Astrocyte (in vitro differentiated cells and primary cell): Measurements from ENCODE around the gene WDR6.

ENCODE experiments used
- EZH2 ChIP-seq: IDR thresholded peaks from 2 replicates; pipeline ENCODE4 v1.6.1; 2012; ENCODE audit warnings: mild to moderate bottlenecking, low read length, inconsistent platforms; ENCODE audit not compliant: insufficient read depth
- TF ChIP-seq, protein P1 (sequence below): IDR thresholded peaks from 2 replicates; pipeline ENCODE4 v1.5.1; 2011; ENCODE audit warnings: low read depth, mild to moderate bottlenecking, inconsistent platforms, low read length, moderate library complexity; ENCODE audit not compliant: insufficient read depth

DNA sequence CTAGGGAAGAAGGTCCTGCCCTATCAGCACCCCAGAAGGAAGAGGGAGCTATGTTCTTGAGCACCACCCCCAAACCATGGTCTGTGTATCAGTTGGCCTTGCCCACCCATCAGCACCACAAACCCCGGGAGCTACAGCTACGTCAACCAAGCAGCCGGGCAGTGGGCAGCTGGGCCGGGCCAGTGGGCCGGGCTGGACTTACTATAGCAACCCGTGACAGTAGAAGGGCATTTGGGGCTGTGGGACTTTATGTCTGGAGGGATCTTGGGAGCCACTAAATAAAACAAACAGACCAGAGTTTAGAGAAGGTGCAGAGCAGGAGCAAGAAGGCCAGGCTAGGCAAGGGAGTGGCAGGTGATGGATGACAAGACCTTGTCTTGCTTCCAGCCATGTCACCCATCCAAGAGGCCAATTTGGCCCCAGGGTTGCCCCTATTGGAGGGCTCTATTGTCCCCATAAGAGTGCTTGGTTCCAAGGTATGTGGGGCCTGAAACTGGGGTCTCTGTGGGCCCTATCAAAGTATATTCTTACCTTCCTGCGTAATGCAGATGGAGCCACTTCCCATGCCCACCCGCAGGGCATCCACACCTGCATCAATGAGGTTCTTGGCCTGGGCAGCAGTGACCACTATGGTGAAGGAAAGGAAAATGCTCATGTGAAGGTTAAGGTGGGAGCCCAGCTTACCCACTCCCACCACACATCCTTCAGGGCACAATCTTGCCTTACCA, 18.8 kb downstream of the WDR6 start:
- TF ChIP-seq EZH2 = no peak
- TF ChIP-seq, protein P1, sequence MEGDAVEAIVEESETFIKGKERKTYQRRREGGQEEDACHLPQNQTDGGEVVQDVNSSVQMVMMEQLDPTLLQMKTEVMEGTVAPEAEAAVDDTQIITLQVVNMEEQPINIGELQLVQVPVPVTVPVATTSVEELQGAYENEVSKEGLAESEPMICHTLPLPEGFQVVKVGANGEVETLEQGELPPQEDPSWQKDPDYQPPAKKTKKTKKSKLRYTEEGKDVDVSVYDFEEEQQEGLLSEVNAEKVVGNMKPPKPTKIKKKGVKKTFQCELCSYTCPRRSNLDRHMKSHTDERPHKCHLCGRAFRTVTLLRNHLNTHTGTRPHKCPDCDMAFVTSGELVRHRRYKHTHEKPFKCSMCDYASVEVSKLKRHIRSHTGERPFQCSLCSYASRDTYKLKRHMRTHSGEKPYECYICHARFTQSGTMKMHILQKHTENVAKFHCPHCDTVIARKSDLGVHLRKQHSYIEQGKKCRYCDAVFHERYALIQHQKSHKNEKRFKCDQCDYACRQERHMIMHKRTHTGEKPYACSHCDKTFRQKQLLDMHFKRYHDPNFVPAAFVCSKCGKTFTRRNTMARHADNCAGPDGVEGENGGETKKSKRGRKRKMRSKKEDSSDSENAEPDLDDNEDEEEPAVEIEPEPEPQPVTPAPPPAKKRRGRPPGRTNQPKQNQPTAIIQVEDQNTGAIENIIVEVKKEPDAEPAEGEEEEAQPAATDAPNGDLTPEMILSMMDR = no peak
